A549 (cell line): Measurements from ENCODE around the gene RARA.

ENCODE experiments used
- CBX2 ChIP-seq: fragments of 200-600 bp; sonication (generic); IDR thresholded peaks from 2 replicates; pipeline ENCODE4 v1.6.1; 2016; ENCODE audit warnings: low read depth, mild to moderate bottlenecking, borderline replicate concordance
- CTCF ChIP-seq: fragments of >200 bp; sonication (Bioruptor Twin); formaldehyde crosslinking; IDR thresholded peaks from 3 replicates; pipeline ENCODE4 v1.5.1; 2016
- POLR2A ChIP-seq: IDR thresholded peaks from 2 replicates; pipeline ENCODE4 v1.6.1; 2012; ENCODE audit warnings: mild to moderate bottlenecking, low read length
- RAD21 ChIP-seq, 2 experiments: fragments of >200 bp in 1 of 2; sonication (Bioruptor Twin) in 1 of 2; formaldehyde crosslinking in 1 of 2; IDR thresholded peaks in 1 of 2; conservative IDR thresholded peaks in 1 of 2; 2 replicates in 1 of 2; 3 replicates in 1 of 2; pipeline ENCODE4 v1.6.1; 2012 to 2018; ENCODE audit warnings: inconsistent platforms in 1 of 2
- REST ChIP-seq: fragments of 200-600 bp; sonication (generic); IDR thresholded peaks from 2 replicates; pipeline ENCODE4 v1.6.1; 2016; ENCODE audit warnings: antibody characterized with exemption, mild to moderate bottlenecking, moderate library complexity

- TF ChIP-seq REST (no peak), POLR2A (no peak), CBX2 (no peak), CTCF (no peak), RAD21 (conservative IDR thresholded peaks at IDR 0.05 in 1 of 2, IDR thresholded peaks at IDR 0.05 in 1 of 2) (no peak)
Measured at GRCh38 chr17:40284085-40284713, 24.8 kb upstream of the RARA start.
